ENCODE data around the gene BCL2L2.
"Not testable (repeated sequence)": the region's sequence is repeated elsewhere in the genome, so short reads cannot be mapped to it uniquely, and the experiment has no call there.

Gene BCL2L2

GRCh38 chr14:23306412-23307145, at the start of gene BCL2L2:
TSS of gene BCL2L2 (plus strand) at chr14:23306833. CDS start at chr14:23307768, 935 bp downstream.
- peak; percentile 73 for DNase-seq (ENCODE audit: low spot score)

GRCh38 chr14:23258256-23258655, 48.4 kb upstream of the BCL2L2 start:
- no peak for DNase-seq (ENCODE audit: low spot score)

- no peak for DNase-seq (ENCODE audit: low spot score)
Observed at GRCh38 chr14:23259426-23259825, 47.2 kb upstream of the BCL2L2 start.

- not testable (repeated sequence) for DNase-seq (ENCODE audit: low spot score)
Observed at GRCh38 chr14:23260849-23261248, 45.8 kb upstream of the BCL2L2 start.

- no peak for DNase-seq (ENCODE audit: low spot score)
Observed at GRCh38 chr14:23269193-23269592, 37.4 kb upstream of the BCL2L2 start.

- no peak for DNase-seq (ENCODE audit: low spot score)
Observed at GRCh38 chr14:23275412-23275811, 31.2 kb upstream of the BCL2L2 start.

- DNase-seq (ENCODE audit: low spot score), result no peak
Observed at GRCh38 chr14:23277189-23277588, 29.4 kb upstream of the BCL2L2 start.

GRCh38 chr14:23277928-23278327, 28.7 kb upstream of the BCL2L2 start:
- DNase-seq (ENCODE audit: low spot score), result not testable (repeated sequence)

- no peak for DNase-seq (ENCODE audit: low spot score)
Observed at GRCh38 chr14:23281247-23281646, 25.4 kb upstream of the BCL2L2 start.

- DNase-seq (ENCODE audit: low spot score), result peak; percentile 34
Observed at GRCh38 chr14:23284654-23285529, 21.7 kb upstream of the BCL2L2 start.

GRCh38 chr14:23285530-23286019, 21.1 kb upstream of the BCL2L2 start:
- DNase-seq (ENCODE audit: low spot score), result peak; percentile 59

GRCh38 chr14:23286020-23286901, 20.4 kb upstream of the BCL2L2 start, which contains the start of gene HOMEZ:
TSS of gene HOMEZ (minus strand) at chr14:23286132. CDS start at chr14:23285952, 180 bp downstream.
- peak; percentile 97 for DNase-seq (ENCODE audit: low spot score)

- no peak for DNase-seq (ENCODE audit: low spot score)
Observed at GRCh38 chr14:23286902-23287479, 19.6 kb upstream of the BCL2L2 start.

GRCh38 chr14:23294734-23295561, 11.7 kb upstream of the BCL2L2 start:
- DNase-seq (ENCODE audit: low spot score), result peak; percentile 86

- no peak for DNase-seq (ENCODE audit: low spot score)
Observed at GRCh38 chr14:23296012-23296777, 10.4 kb upstream of the BCL2L2 start.

GRCh38 chr14:23297096-23297495, 9.5 kb upstream of the BCL2L2 start:
- DNase-seq (ENCODE audit: low spot score), result no peak

GRCh38 chr14:23297611-23298277, 8.9 kb upstream of the BCL2L2 start:
- no peak for DNase-seq (ENCODE audit: low spot score)

- DNase-seq (ENCODE audit: low spot score), result peak; percentile 80
Observed at GRCh38 chr14:23299211-23299957, 7.2 kb upstream of the BCL2L2 start.
